ENCODE results near the gene HVCN1.

The HVCN1 gene

DNA sequence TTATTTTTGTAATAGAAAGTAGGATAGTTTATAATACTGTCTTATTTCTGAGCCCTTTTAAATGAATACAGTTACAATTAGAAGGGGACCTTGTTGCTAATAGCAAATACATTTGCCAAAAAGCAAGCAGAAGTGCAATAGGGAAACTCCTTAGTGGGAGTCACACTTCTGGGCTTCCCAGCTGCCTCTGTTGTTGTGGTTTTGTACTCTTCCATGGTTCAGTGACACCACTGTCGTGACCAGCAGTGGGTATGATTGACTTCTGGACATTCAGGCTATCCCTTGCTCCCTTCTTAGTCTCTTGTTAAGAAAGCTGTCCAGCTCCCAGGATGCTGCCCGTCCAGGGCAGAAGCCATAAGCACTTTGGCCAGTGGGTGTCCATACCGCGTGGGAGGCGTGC lies 52.4 kb downstream of the HVCN1 start:
- Histone ChIP-seq H3K27ac (no peak overlapping the region), H3K27me3 (ENCODE audit: insufficient read depth, low read depth, severe bottlenecking) (no peaks in the 10 kb centered on the region), H3K4me3 (ENCODE audit: low read depth, low read length) (no peak overlapping the region), H3K9me3 (ENCODE audit: severe bottlenecking) (no peaks in the 10 kb centered on the region), H3K36me3 (no peaks in the 10 kb centered on the region)
- no peak for TF ChIP-seq CTCF (IDR thresholded peaks at IDR 0.05; ENCODE audit: low read depth, low read length)
- no peak for DNase-seq

- H3K9me3 ChIP-seq (ENCODE audit: severe bottlenecking): no peaks in the 10 kb centered on the region
- no peaks in the 10 kb centered on the region for H3K36me3 ChIP-seq
- no peaks in the 10 kb centered on the region for H3K27me3 ChIP-seq (ENCODE audit: insufficient read depth, low read depth, severe bottlenecking)
- no peak overlapping the region for H3K27ac ChIP-seq
- TF ChIP-seq CTCF (IDR thresholded peaks at IDR 0.05; ENCODE audit: low read depth, low read length): no peak
- H3K4me3 ChIP-seq (ENCODE audit: low read depth, low read length): no peak overlapping the region
- no peak for DNase-seq
These were observed 53.9 kb downstream of the HVCN1 start for GRCh38 chr12:110635055-110635454.

DNA sequence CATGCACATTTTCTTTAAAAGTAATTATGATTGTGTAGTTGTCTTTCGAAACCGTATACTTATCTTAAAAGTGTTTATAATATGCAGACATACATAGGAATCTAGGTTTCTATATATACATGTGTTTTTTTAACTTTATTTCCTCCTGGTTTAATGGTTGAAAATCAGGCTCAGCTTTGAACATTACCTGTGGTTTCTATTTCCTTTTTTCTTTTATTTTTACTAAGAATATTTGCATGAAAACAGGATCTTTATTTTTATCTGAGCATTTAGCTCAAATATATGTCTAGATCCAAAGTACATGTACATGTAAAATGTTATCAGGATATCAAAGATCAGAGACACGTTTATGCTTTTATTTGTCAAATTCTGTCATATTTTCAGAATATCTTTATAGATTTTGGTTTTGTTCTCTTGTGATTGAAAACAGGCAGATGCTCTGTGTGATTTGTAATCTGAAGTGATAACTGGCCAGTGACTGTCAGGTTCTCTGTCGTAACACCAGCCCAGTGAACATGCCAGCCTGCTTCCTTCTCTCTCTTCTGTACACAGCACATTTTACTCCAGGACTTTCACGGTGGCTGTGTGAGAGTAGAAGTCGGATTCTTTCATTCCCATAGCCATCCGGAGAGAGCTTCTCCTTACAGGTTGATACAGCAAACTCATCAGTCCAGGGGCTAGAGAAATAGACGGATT lies 61.3 kb downstream of the HVCN1 start:
- no peak for TF ChIP-seq CTCF (IDR thresholded peaks at IDR 0.05; ENCODE audit: low read depth, low read length)
- no peaks in the 10 kb centered on the region for H3K9me3 ChIP-seq (ENCODE audit: severe bottlenecking)
- no peak for DNase-seq
- no peak overlapping the region for H3K4me3 ChIP-seq (ENCODE audit: low read depth, low read length)
- H3K27me3 ChIP-seq (ENCODE audit: insufficient read depth, low read depth, severe bottlenecking): no peaks in the 10 kb centered on the region
- peaks cover 7% of the 10 kb centered on the region for H3K36me3 ChIP-seq
- no peak overlapping the region for H3K27ac ChIP-seq

GRCh38 chr12:110622582-110622981 lies 66.3 kb downstream of the HVCN1 start:
- no peak for TF ChIP-seq CTCF (IDR thresholded peaks at IDR 0.05; ENCODE audit: low read depth, low read length)
- H3K9me3 ChIP-seq (ENCODE audit: severe bottlenecking): no peaks in the 10 kb centered on the region
- DNase-seq: no peak
- H3K4me3 ChIP-seq (ENCODE audit: low read depth, low read length): no peak overlapping the region
- no peaks in the 10 kb centered on the region for H3K36me3 ChIP-seq
- H3K27me3 ChIP-seq (ENCODE audit: insufficient read depth, low read depth, severe bottlenecking): no peaks in the 10 kb centered on the region
- no peak overlapping the region for H3K27ac ChIP-seq

DNA sequence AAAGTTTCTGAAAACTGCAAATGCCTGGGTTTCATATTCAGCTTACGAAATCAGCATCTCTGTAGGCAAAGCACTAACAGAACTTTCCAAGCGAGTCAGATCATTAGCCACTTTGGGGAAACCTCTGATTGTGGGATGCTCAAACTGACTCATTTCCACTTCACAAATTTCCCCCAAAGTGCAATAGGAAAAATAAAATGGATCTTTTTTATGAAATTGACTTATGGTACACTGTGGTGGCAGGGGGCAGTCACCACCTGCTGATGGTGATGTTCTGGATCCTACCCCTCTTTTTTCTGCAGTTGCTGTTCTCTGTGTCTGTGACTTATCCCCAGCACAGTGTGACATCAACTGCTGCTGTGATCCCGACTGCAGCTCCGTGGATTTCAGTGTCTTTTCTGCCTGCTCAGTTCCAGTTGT lies 69.4 kb downstream of the HVCN1 start:
- Histone ChIP-seq H3K27me3 (ENCODE audit: insufficient read depth, low read depth, severe bottlenecking) (no peaks in the 10 kb centered on the region), H3K4me3 (ENCODE audit: low read depth, low read length) (no peak overlapping the region)

More for the DNA sequence above, 69.4 kb downstream of the HVCN1 start:
- Histone ChIP-seq H3K27ac (no peak overlapping the region), H3K36me3 (peaks cover 4% of the 10 kb centered on the region; the same call in 1 of the 2 replicates), H3K9me3 (ENCODE audit: severe bottlenecking) (no peaks in the 10 kb centered on the region)
- no peak for DNase-seq
- TF ChIP-seq CTCF (IDR thresholded peaks at IDR 0.05; ENCODE audit: low read depth, low read length): 0 out of 2 replicates have a peak, but pooled peaks have one; percentile 4

All from WERI-Rb-1 (cell line).